Activated naive CD4-positive, alpha-beta T cell treated with anti-CD3 and anti-CD28 coated beads for 36 hours (primary cell): ENCODE measurements around the gene MBOAT2. TPM values are rescaled to one million over a fixed set of nuclear protein-coding genes. Genes with fewer than 3 reads are reported as not detected.
A peak's percentile ranks its signal among the peaks of the same experiment; 100 is the strongest.
"Not testable (repeated sequence)": the region's sequence is repeated elsewhere in the genome, so short reads cannot be mapped to it uniquely, and the experiment has no call there.

Source experiments
- CTCF ChIA-PET: fragments of 350-600 bp; sonication (Branson Sonifier 250); formaldehyde crosslinking; loops from one replicate; lab custom pipeline; 2021; ENCODE audit warnings: antibody characterized with exemption; lab: Charles Lee
- DNase-seq: peaks from one replicate; pipeline ENCODE4 v3.0.0-alpha.2; 2020
- H3K27ac Mint-ChIP-seq: one replicate; pipeline ENCODE4 v1.8.0; 2021; ENCODE audit warnings: mild to moderate bottlenecking, mixed read lengths
- H3K27me3 Mint-ChIP-seq: one replicate; pipeline ENCODE4 v1.8.0; 2021; ENCODE audit warnings: low read depth, mixed read lengths
- H3K36me3 Mint-ChIP-seq: one replicate; pipeline ENCODE4 v1.8.0; 2021; ENCODE audit warnings: low read depth, mixed read lengths
- H3K4me1 Mint-ChIP-seq: one replicate; pipeline ENCODE4 v1.8.0; 2021; ENCODE audit warnings: low read depth, mixed read lengths
- H3K4me3 Mint-ChIP-seq: one replicate; pipeline ENCODE4 v1.8.0; 2021; ENCODE audit warnings: mild to moderate bottlenecking, moderate library complexity, mixed read lengths
- H3K9me3 Mint-ChIP-seq: one replicate; pipeline ENCODE4 v1.8.0; 2021; ENCODE audit warnings: mixed read lengths
- intact Hi-C: fragments of 100-400 bp; cut with micrococcal nuclease; formaldehyde crosslinking; loops from one replicate; pipeline ENCODE4 v1.15.1; 2023
- total RNA-seq, 2 experiments: library from RNA; stranded (reverse); gene quantifications; one replicate each; pipeline ENCODE4 v1.2.3, GENCODE V29; 2021

The MBOAT2 gene
- total RNA-seq: 1 to 10 TPM; 4.1 to 4.4 TPM

GRCh38 chr2:9003616-9004337, at the start of gene MBOAT2:
Gene MBOAT2 (minus strand): TSS chr2:9003684. CDS start chr2:9003614, 70 bp downstream.
- CTCF ChIA-PET: no interaction called here
- Mint-ChIP-seq H3K9me3 (no peaks in the 10 kb centered on the region), H3K4me1 (peaks cover 15% of the 10 kb centered on the region), H3K4me3 (peak within 1 kb of the TSS; percentile 73), H3K36me3 (no peaks in the 10 kb centered on the region), H3K27me3 (peaks cover 5% of the 10 kb centered on the region), H3K27ac (no peak within 1 kb of the TSS)
- DNase-seq: peak; percentile 87
- intact Hi-C loops: loop anchor here (1.0 to 5.0 kb wide), 2 partner anchors 166 to 419 kb away; partner anchors contain the start of genes CPSF3, ITGB1BP1 and KIDINS220

- Mint-ChIP-seq H3K27me3 (no peaks in the 10 kb centered on the region), H3K4me3 (no peak overlapping the region), H3K36me3 (no peaks in the 10 kb centered on the region), H3K9me3 (peaks cover 2% of the 10 kb centered on the region), H3K27ac (no peak overlapping the region), H3K4me1 (peaks cover 4% of the 10 kb centered on the region)
- no peak for DNase-seq
- intact Hi-C loops: no loop called here
- CTCF ChIA-PET: interaction anchor here (0.6 kb wide), 1 partner anchor 120 kb away, joined by 4 read pairs; no protein-coding TSS in a partner anchor
These were observed 49.5 kb upstream of the MBOAT2 start for GRCh38 chr2:9052821-9053533.

- intact Hi-C loops, H3K36me3 Mint-ChIP-seq, CTCF ChIA-PET: not testable (repeated sequence)
These were observed 48.0 kb upstream of the MBOAT2 start for GRCh38 chr2:9051451-9051850.

GRCh38 chr2:9050122-9050809, 46.8 kb upstream of the MBOAT2 start:
- no peaks in the 10 kb centered on the region for H3K36me3 Mint-ChIP-seq
- H3K9me3 Mint-ChIP-seq: no peaks in the 10 kb centered on the region
- no peaks in the 10 kb centered on the region for H3K4me1 Mint-ChIP-seq
- no peak overlapping the region for H3K27ac Mint-ChIP-seq
- DNase-seq: no peak
- CTCF ChIA-PET: no interaction called here
- no peak overlapping the region for H3K4me3 Mint-ChIP-seq
- intact Hi-C loops: no loop called here
- no peaks in the 10 kb centered on the region for H3K27me3 Mint-ChIP-seq

More at GRCh38 chr2:9051451-9051850, 48.0 kb upstream of the MBOAT2 start:
- not testable (repeated sequence) for H3K27me3 Mint-ChIP-seq, H3K4me1 Mint-ChIP-seq, H3K27ac Mint-ChIP-seq, DNase-seq, H3K9me3 Mint-ChIP-seq, H3K4me3 Mint-ChIP-seq

- CTCF ChIA-PET: no interaction called here
- Mint-ChIP-seq H3K4me3 (no peak overlapping the region), H3K36me3 (no peaks in the 10 kb centered on the region)
These were observed 42.1 kb upstream of the MBOAT2 start for GRCh38 chr2:9045595-9045994.

GRCh38 chr2:9043491-9043890, 40.0 kb upstream of the MBOAT2 start:
- CTCF ChIA-PET, H3K9me3 Mint-ChIP-seq, H3K27me3 Mint-ChIP-seq, H3K4me1 Mint-ChIP-seq, intact Hi-C loops, H3K36me3 Mint-ChIP-seq, H3K27ac Mint-ChIP-seq, H3K4me3 Mint-ChIP-seq, DNase-seq: not testable (repeated sequence)

More at GRCh38 chr2:9045595-9045994, 42.1 kb upstream of the MBOAT2 start:
- H3K4me1 Mint-ChIP-seq: no peaks in the 10 kb centered on the region
- intact Hi-C loops: no loop called here
- H3K9me3 Mint-ChIP-seq: no peaks in the 10 kb centered on the region
- H3K27me3 Mint-ChIP-seq: peaks cover 4% of the 10 kb centered on the region
- H3K27ac Mint-ChIP-seq: no peak overlapping the region
- DNase-seq: no peak

GRCh38 chr2:9037166-9037565, 33.7 kb upstream of the MBOAT2 start:
- peaks cover 10% of the 10 kb centered on the region for H3K4me1 Mint-ChIP-seq
- peaks cover 13% of the 10 kb centered on the region for H3K27me3 Mint-ChIP-seq
- intact Hi-C loops: no loop called here
- H3K27ac Mint-ChIP-seq: no peak overlapping the region
- H3K36me3 Mint-ChIP-seq: peaks cover 1% of the 10 kb centered on the region
- peaks cover 9% of the 10 kb centered on the region for H3K9me3 Mint-ChIP-seq
- CTCF ChIA-PET: no interaction called here
- DNase-seq: no peak
- H3K4me3 Mint-ChIP-seq: no peak overlapping the region

- Mint-ChIP-seq H3K4me3 (no peak overlapping the region), H3K27me3 (peaks cover 14% of the 10 kb centered on the region), H3K36me3 (peaks cover 1% of the 10 kb centered on the region), H3K27ac (no peak overlapping the region), H3K9me3 (peaks cover 7% of the 10 kb centered on the region), H3K4me1 (peaks cover 10% of the 10 kb centered on the region)
- DNase-seq: peak; percentile 15
- intact Hi-C loops: no loop called here
- CTCF ChIA-PET: interaction anchor here (0.7 kb wide), 1 partner anchor 31 kb away, joined by 4 read pairs; no protein-coding TSS in a partner anchor
These were observed 30.1 kb upstream of the MBOAT2 start for GRCh38 chr2:9033385-9034168.

GRCh38 chr2:9032536-9033255, 29.2 kb upstream of the MBOAT2 start:
- Mint-ChIP-seq H3K36me3 (no peaks in the 10 kb centered on the region), H3K4me1 (peaks cover 10% of the 10 kb centered on the region), H3K27me3 (peaks cover 9% of the 10 kb centered on the region), H3K4me3 (no peak overlapping the region), H3K9me3 (peaks cover under 1% of the 10 kb centered on the region), H3K27ac (no peak overlapping the region)
- CTCF ChIA-PET: no interaction called here
- intact Hi-C loops: no loop called here
- DNase-seq: no peak

- Mint-ChIP-seq H3K9me3 (no peaks in the 10 kb centered on the region), H3K27me3 (peaks cover 9% of the 10 kb centered on the region), H3K4me1 (peaks cover 10% of the 10 kb centered on the region), H3K27ac (no peak overlapping the region), H3K4me3 (no peak overlapping the region), H3K36me3 (no peaks in the 10 kb centered on the region)
- CTCF ChIA-PET: no interaction called here
- no peak for DNase-seq
- intact Hi-C loops: no loop called here
These were observed 28.6 kb upstream of the MBOAT2 start for GRCh38 chr2:9032121-9032520.

- no peak for DNase-seq
- peaks cover 10% of the 10 kb centered on the region for H3K4me1 Mint-ChIP-seq
- no peaks in the 10 kb centered on the region for H3K9me3 Mint-ChIP-seq
- CTCF ChIA-PET: no interaction called here
- no peaks in the 10 kb centered on the region for H3K36me3 Mint-ChIP-seq
- no peak overlapping the region for H3K27ac Mint-ChIP-seq
- no peak overlapping the region for H3K4me3 Mint-ChIP-seq
- intact Hi-C loops: no loop called here
- peaks cover 9% of the 10 kb centered on the region for H3K27me3 Mint-ChIP-seq
These were observed 27.8 kb upstream of the MBOAT2 start for GRCh38 chr2:9031246-9031645.
